Activated gamma-delta T cell treated with anti-CD3 and anti-CD28 coated beads, Interleukin-2, amount 50 U/mL, for 16 hours (primary cell): ENCODE measurements around the gene ATG16L1.

Experiments used
- DNase-seq: peaks from one replicate; pipeline ENCODE4 v3.0.0-alpha.2; 2020; ENCODE audit warnings: low read depth

Gene ATG16L1

DNA sequence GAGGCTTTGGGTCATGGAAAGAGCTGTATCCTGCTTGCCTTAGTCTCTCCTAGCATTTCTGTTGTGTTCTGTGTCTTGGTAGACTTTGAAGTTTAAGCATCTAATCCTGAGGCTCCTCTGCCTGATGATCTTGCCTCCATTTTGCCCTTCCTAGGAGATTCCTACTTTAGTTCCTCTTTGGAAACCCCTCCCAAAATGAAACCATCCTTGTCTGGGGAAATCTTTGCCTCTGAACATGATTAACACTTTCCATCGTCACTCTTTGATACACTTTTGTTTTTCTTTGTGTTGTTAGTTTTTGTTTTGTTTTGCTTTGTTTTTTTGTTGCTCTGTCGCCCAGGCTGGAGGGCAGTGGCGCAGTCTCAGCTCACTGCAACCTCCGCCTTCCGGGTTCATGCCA lies 9.2 kb downstream of the ATG16L1 start:
- no peak for DNase-seq

GRCh38 chr2:233261819-233262555 lies 10.5 kb downstream of the ATG16L1 start:
- no peak for DNase-seq

- no peak for DNase-seq
These were observed 11.1 kb downstream of the ATG16L1 start for GRCh38 chr2:233262562-233262961.

- no peak for DNase-seq
These were observed 11.6 kb downstream of the ATG16L1 start for GRCh38 chr2:233263045-233263570.

- DNase-seq = no peak
These were observed 13.2 kb downstream of the ATG16L1 start for GRCh38 chr2:233264667-233265066.

DNA sequence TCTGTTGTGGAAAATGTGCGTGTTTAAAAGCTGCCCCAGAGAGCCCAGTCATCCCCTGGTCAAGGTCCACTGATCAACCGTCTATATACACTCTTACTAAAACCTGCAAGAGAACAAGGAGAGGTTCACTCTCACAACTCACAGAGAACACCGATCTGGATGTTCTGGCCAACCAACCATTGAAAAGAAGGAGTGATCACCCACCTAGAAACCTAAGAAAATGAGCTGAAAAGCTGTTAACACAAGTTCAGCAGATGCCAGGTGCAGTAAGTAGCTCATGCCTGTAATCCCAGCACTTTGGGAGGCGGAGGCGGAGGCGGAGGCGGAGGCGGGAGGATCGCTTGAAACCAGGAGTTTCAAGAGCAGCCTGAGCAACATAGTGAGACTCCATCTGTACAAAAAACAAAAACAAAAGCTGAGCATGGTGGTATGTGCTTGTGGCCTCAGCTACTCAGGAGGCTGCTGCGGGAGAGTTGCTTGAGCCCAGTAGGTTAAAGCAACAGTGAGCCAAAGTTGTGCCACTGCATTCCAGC lies 14.5 kb downstream of the ATG16L1 start:
- DNase-seq = no peak

DNA sequence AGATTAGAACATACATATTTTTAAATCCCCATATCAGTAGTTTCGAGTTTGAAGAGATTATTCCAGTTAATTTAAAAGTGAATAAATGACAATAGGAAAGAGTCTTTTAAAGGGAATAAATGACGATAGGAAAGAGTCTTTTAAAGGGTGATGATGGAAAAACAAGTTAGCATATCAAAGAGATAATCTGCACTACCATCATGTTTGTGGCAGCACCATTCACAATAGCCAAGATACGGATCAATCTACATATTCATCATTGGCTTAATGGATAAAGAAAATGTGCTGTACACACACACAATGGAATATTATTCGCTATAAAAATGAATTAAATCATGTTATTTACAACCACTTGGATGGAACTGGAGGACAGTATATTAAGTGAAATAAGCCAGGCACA lies 15.0 kb downstream of the ATG16L1 start:
- DNase-seq = no peak

GRCh38 chr2:233267516-233268245 lies 16.2 kb downstream of the ATG16L1 start:
- peak; percentile 70 for DNase-seq

DNA sequence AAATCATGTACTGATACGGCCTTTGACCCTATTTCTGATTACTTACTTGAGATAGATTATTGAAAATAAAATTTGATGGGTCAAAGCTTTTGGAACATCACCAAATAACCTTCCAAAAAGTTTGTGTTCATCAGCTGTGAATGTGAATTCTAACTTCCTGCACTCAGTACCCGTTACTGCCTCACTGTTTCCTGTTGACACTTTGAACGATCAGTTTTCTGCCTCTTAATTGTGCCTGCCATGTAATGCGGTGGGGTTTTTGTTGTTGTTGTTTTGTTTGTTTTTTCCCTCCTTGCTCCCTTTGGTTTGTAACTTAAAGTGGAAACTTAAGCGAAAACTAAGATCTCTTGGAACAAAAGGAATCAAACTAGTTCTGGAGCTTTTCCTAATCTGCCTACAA lies 18.9 kb downstream of the ATG16L1 start:
- no peak for DNase-seq

- no peak for DNase-seq
These were observed 19.5 kb downstream of the ATG16L1 start for GRCh38 chr2:233270951-233271350.

GRCh38 chr2:233271693-233272092 lies 20.2 kb downstream of the ATG16L1 start:
- DNase-seq = no peak

- no peak for DNase-seq
These were observed 21.6 kb downstream of the ATG16L1 start for GRCh38 chr2:233273120-233273519.

DNA sequence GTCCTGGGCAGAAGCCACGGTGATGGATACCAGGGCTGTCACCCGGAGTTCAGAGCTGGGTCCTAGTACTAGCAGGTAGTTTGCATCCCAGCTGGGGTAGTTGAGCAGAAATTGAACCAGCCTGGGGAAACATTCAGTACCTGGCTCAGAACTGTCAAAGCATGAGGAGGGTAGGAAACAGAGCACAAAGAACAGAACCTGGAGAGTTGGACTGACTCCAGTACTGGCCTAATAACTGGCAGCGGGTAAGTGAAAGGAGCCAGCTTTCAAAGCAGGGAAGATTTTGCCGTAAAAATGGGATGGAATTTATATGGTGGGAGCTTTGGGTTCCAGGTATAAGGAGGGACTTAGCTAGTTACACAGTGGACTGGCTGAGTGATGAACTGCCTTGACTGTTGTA lies 23.8 kb downstream of the ATG16L1 start:
- no peak for DNase-seq

DNA sequence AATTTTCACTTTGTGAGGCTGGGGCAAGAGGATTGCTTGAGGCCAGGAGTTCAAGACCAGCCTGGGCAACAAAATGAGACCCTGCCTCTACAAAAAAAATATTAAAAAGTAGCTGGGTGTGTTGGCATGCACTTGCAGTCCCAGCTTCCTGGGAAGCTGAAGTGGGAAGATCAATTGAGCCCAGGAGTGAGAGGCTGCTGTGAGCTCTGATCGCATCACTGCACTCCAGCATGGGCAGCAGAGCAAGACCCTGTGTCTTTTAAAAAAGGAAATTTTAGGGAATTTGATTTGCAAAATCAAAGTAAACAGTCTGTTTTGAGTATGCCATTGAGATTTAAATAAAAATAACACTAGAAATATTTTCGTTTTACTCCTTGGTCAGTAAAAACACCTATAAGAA lies 27.4 kb downstream of the ATG16L1 start:
- DNase-seq = no peak

DNA sequence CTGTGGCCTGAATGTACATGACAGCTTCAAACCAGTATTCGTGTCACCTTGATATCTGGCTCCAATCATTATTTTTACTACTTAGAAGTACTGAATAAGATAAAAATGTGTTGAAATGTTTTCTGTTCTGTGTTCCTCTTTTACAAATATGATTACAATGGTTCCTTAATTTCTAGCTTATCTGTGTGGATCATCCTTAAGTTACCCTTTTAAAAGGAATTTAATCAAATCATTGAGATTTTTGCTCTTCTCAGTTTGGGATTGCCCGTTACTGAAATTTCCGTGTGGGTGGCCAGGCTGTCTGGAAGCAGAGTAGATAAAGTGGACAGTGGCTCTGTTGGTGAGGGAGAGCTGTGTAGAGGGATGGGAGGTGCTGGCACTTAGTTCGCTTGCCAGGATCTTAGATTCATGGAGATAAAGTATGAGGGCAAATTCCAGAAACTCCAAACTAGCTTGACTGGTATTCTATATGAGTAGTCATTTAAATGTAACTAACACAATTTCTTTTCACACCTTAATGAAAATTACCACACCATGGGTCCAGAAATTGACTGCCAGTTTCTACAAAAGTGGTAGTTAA lies 28.7 kb downstream of the ATG16L1 start:
- no peak for DNase-seq

DNA sequence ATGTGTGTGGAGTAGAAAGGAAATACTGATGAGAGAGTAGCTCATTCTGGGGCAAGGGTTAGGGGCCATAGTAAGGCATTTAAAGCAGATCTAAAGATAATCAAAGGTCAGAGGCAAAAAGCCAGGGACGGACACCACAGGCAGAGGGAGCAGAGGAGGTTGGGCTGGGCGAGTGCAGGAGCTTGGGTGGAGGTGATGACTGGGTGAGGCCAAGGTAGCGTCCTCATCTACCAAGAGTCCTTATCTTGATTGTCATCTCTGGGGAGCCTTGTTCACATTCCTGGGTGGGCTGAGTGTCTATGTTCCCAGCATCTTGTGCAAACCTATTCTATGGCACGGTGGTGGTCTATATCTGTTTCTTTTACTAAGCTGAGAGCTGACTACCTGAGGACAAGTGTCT lies 30.1 kb downstream of the ATG16L1 start:
- no peak for DNase-seq

- no peak for DNase-seq
These were observed 30.6 kb downstream of the ATG16L1 start for GRCh38 chr2:233281992-233282603.

- DNase-seq = no peak
These were observed 34.4 kb downstream of the ATG16L1 start for GRCh38 chr2:233285921-233286320.

GRCh38 chr2:233287871-233288270 lies 36.4 kb downstream of the ATG16L1 start:
- DNase-seq = no peak

DNA sequence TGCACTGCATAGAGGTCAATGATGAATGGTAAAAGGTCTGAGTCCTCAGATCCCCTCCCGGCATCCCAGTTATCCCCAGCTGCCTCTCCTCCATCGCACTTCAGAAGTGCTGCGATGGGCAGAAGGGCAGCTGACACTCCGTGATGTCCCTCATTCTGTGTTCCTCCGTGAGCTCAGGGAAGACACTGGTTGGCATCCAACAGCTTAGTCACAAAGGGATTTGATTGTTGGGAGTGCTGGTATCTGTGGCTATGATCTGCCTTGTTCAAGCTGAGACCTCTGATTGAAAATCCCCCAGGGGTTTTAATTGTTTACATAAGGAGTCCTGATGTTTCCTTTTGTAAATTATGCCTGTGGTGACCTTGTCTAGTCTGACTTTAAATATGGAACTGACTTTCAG lies 37.2 kb downstream of the ATG16L1 start:
- no peak for DNase-seq

GRCh38 chr2:233289648-233290047 lies 38.2 kb downstream of the ATG16L1 start:
- DNase-seq = no peak
